ENCODE results near the gene KCNN3.

Gene KCNN3

DNA sequence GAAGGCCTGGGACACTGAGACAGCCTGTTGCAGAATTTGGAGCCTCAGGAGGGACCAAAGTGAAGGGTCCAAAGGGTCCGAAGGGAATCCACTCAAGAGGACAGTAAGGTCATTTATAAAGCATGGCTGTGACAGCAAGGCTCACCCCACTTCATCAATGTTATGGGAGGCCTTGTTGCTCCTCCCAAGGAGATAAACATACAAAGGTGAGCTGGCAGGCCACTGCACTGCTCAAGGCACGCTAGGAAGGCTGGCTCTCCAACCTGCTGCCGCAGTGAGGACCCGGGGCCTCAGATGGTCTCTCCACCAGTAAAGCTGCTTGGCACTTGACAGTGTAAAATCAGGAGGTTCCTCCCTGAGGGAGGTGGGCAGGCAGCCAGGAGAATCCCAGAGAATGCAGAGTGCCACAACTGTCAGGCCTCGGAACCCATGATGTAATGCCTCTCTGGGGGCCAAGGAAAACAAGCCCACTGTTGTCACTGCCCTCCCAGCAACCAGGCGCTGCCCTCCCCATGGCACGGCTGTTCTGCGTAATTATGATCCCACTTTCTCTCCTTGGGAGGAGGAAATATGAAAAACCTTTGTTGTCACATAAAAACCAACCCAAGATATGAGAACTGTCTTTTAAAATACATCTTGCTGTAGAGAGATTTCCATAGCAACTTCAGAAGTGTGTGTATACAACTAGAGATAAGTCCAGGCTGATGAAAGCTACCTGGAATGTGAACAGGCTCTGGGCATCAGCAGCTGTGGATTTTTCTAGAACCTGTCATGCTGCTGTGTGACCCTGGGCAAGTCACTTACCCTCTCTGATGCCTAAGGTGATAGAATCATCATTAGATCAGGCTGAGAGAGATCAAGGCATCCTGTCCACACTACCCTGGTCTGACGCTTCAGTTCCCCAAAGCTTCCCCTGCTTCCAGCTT is 102.5 kb downstream of the KCNN3 start:
- DNase-seq = no peak

DNA sequence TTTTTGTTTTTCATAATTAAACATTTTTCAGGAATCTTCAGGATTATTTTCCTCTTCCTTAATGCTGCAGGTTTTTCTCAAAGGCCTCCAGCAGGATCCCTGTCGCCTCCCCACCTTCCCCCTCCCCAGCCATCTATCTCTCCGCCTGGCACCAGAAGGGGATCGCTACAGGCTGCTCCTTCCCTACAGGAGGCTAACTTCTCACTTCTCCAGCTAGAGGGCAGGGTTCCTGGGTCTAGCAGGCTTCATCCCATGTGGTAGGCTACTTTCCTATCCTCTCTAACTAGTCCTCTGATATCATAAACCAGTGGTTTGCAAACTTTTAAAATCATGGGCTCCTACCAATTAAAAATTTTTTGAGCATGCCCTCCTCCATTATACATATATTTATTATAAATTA is 104.1 kb downstream of the KCNN3 start:
- peak; percentile 26 for DNase-seq

DNA sequence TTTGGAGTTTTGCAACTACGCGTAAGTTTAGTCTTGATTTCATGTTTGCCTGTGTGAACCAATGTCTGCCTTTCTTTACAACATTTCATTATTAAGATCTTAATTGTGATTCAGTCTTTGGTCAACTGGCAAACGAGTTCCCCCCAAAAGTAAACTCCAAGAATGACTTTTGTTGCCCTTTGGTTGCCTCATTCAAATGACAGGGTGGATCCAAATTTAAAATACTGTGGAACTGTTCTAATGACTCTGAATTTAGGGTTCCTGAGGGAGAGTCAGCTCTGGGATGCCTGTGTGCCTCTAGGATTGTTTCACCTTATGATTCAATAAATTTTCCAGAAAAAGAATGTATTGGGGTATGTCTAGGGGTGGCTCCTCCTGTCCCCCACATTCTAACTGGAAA is 105.3 kb downstream of the KCNN3 start:
- DNase-seq = no peak

DNA sequence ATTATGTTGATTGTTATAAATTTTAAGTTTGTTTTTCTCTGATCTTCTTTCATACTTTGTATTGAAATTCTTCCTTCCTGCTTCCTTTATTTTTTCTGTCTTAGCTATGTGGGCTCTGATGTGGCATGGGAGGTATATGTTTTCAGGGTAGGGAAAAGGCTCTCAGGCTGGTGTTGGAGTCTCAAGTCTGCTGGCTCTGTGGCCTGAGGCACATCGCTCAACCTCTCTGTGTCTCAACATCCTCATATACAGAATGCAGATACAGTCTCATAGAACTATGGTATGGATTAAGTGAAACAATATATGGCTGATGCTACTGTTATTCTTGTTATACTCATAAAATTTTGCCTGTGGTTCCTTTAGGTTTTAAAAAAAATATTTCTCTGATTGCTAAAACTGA is 105.9 kb downstream of the KCNN3 start:
- DNase-seq = no peak

DNA sequence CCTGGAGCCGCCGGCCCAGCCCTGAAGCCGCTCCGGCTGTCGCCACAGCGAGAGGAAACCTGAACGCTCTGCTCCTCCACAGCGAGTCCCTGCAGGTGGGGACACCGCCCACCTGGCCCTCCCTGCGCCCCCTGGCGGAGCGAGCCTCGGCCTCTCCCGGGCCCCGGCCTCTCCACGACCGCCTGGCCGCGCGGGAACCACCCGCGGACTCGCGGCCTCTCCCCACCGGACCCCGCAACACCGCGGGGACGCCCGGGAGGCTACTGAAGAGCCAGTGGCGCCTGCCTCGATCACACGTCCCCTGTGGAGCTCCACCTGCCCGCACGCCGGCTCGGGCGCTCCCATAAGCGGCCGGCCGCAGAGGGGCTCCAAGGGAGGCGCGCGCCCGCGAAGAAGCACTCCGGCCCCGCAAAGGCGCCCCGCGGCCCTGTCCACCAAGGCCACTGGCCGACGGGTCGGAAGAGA is 109.6 kb downstream of the KCNN3 start:
- DNase-seq = peak; percentile 82

DNA sequence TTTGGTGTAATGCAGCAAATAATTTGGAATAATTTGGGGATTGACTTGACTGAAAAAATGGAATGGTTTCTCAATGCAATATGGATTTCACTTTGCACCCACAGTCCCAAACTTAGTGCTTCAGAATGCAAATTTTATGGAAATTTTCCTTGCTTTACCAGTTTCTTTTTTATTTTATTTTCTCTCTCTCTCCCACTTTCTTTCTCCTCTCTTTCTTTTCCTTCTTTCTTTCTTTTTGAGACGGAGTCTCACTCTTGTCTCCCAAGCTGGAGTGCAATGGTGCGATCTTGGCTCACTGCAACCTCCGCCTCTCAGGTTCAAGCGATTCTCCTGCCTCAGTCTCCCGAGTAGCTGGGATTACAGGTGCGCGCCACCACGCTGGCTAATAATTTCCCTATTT is 110.3 kb downstream of the KCNN3 start:
- DNase-seq = no peak

DNA sequence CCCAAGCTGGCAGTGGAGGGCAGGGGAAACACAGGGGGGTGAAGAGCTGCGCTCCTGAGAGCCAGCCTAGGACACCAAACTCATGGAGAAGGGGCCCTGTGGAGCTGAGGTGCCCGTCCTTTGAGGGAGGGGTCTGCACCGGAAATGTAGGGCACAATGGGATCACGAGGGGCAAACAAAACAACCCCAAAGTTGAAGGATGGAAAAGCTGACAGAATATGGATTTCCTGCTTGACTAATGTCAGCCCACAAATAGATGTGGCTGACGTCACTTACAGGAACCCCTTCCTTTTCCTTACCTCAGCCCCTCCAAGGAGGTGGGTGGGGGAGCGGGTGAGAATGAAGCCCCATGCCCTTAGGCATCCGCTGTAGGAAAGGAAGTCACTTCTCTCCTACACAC is 110.9 kb downstream of the KCNN3 start:
- peak; percentile 45 for DNase-seq

DNA sequence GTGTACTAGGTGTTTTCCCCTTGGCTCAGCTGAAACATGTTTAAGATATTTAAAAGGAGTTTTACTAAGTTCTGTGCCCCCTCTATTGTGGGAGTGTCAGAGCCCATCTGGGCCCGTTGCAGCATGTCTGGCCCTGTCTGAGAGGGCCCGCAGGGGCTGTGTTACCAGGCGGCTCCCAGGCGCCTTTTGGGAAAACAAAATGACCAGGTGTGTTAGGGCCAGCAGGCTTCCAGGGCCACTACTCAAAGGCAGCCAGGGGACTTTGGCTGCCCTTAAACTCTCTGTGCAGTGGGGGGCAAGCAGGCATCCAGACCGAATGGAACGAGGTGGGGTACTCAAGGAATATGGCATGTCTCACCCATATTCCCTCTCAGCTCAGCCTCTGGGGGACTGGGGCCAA is 111.7 kb downstream of the KCNN3 start:
- no peak for DNase-seq

DNA sequence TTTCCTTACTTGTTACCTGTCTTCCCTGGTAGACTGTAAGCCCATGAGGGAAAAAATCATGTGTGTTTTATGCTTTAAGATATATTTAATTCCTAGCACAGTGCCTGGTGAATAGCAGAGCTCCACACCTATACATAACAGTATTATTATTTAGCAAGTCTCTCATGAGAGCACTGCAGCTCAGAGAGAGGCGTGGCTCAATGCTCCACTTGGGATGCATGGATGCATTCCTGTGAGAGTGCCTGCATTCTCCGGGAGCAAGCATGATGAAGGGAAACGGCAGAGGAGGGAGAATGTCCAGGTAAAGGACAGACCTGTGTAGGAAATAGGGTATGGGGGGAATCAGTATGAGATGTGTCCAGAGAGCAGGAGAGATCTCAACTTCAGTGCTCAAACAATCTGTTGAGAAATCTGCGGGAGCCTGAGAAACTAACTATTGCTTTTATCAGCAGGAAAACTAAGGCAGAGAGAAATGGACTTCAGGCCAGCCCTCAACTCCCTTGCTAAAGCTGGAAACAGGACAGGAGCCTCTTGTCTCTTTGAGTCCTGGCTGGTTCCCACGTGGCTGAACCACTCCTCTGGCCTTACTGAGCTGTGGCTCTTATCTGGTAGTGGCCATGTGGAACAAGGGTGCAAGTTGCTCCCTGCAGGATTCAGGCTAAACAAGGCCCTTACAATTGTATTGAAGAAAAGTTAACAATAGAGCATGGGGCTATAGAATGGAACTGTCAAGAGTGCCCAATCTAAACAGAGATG is 113.1 kb downstream of the KCNN3 start:
- no peak for DNase-seq

DNA sequence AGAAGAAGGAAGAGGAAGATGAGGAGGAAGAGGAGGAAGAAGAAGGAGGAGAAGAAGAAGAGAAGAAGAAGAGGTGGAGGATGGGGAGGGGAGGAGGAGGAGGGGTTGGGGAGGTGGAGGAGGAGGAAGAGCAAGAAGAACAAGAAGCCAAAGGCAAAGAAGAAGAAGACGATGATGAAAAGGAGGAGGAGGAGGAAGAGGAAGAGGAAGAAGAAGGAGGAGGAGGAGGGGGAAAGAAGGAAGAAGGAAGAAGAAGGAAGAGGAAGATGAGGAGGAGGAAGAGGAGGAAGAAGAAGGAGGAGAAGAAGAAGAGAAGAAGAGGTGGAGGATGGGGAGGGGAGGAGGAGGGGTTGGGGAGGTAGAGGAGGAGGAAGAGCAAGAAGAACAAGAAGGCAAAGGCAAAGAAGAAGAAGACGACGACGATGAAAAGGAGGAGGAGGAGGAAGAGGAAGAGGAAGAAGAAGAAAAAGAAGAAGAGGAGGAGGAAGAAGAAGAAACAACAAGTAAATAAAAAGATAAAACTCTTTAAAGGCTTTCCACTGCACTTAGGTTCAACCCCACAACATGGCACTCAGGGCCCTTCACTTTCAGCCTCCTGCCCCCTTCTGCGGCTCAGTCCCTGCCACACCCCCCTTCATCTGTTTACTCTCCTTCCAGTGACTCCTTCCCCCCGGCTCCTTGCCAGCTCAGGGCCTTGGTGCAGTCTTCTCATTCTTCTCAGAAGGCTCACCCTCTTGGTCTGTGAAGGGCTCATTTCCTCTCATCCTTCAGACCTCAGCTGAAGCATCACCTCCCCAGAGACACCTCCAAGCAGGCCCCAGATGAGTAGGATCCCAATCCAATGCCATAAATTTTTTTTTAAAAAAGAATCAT is 114.0 kb downstream of the KCNN3 start:
- DNase-seq = no peak

DNA sequence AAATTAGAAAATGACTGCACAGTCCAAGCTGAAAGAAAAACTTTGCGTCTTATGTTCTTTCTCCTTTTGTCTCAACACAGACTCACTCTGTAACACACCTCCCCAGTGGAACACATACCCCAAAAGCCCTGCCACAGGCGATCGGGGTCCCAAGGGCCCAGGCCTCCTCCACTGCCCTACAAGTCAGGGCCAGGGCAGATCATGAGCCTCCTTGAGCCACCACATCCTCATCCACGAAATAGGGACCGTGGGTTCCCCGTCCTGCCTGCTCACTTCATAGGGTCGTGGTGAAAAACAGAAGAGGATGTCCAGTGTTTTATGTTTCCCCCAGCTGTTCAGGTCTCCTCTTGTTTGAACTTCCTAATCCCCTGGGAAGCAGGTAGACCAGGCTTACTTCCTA is 116.7 kb downstream of the KCNN3 start:
- DNase-seq = no peak

DNA sequence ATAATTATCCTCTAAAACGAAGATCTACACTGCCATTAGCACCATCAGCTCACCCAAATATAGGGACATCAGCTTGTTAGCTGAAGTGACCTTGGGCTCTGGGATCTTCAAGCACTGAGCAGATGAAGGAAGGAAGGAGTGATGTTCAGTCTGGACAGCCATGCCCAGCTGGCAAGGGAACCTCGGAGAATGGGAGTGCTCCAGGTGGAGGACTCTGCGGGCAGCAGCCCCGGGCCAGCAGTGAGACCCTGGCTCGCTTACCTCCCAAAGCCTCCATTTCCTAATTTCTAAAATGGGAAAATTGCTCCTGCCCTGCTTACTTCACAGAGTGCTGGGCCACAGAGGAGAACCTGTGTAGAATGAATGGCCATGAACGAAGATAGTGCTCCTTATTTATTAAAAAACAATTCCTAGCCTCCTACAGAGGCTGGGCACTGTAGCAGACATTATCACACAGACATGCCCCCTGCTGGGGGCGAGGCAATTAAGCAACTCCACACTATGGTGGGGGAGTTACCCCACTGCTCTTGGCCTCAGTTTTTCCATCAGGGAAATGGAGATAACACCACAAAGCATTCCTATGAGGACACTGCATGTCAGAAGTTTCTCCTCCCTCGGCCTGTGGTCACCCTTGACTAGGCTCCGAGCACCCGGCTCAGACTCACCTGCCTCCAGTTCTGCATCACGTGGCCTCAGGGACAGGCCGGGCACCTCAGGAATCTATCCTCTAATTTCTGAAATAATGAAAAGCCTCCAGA is 117.6 kb downstream of the KCNN3 start:
- DNase-seq = peak; percentile 10

DNA sequence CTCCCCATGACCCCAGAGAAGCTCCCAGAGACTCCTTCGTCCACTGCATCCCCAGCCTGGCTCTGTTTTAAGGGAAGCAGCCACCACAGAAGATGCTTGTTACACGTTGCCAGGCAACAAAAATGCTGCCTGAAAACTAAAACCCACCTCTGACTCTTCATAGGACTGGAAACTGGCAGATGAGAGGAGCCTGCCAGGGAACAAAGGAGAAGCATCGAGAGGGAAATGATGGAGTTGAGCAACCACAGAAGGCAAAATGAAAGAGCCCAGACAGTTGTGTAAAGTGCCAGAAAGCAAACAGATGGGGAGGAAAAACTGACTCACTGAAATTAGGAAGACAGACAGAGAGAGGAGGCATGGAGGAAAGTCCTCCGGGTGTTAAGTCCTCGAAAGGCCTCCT is 118.4 kb downstream of the KCNN3 start:
- no peak for DNase-seq

DNA sequence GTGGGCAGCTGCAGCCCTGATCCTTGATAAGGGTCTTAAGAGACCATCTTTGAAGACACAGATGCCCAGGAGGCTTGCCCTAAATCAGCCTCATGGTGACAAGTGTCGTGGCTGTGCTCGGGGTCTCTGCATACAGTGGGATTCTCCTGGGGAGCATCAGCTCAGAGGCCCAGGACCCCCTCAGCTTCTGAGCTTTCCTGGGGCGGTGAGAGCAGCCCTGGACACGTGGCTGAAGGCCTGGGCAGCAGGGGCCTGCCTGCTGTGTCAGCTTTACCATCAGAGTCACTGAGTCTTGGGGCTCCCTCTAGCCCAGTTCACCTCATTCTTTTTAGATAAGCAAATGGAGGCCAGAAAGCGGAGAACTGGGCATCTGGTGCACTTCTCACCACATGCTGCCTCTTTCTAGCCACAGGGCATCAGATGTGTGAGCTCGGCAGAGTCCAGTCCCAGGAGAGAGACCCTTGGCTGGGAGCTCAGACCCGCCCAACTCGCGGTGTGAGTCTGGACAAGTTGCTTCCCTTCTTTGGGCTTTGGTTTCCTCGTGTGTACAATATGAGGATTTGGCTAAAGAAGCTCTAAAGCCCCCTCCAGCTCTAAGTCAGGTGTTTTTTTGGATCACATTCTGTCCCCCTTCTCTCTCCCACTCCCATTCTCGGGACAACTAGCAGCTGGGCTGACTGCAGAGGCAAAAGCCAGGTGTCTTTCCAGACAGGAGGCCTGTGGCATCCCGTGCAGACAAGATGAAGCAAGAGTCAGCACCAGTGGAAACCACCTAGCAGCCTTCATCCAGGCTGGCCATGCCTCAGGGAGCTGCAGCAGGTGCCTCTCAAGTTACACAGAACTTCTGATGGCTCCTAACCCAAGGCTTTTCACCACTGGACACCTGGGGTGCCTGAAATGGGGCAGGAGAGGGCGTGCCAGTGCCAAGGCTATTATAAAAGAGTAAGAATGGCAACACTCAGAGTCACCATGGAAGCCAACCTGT is 119.1 kb downstream of the KCNN3 start:
- DNase-seq = no peak

DNA sequence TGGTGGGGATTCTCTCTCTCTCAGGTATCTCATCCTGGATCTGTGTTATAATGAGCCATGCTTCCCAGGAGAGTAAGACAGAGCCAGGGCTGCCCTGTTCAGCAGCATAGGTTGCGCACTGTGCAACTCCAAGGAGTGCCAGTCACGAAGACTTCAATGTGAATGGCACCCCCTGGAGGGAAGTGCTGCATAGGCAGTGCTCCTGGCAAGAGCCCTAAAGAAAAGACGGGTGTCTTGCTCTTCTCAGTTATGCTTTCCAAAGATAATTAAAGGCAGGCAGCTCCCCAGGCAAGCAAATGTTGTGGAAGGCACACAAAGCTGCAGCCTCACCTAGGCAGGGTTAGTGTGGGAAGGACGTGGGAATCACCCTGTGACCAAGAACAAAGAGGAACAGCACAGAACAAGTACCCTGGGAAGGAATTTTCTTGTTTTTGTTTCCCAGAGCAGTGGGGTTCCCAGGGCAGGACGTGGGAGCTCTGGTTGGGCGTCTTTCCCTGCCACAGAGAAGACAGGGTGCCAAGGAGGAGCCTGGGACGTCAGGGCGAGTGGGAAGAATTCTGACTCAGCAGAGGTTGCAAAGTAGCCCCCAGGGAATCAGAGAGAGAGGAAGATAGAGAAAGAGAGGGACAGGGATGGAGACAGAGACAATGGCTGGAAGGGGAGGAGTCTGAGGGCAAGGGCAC is 120.9 kb downstream of the KCNN3 start:
- no peak for DNase-seq

DNA sequence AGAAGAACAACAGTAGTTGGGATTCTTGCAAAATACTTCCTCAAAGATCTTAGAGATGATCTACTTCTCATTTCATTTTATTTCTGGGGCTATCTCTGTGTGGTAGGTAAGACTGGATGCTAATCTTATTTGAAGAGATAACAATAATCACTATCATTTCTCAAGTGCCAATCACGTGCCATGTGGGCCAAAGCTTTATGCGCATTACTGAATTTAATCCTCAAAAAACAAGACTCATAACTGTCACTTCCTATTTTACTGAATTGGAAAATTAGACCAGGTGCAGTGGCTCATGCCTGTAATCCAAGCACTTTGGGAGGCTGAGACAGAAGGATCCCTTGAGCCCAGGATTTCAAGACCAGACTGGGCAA is 121.7 kb downstream of the KCNN3 start:
- no peak for DNase-seq

DNA sequence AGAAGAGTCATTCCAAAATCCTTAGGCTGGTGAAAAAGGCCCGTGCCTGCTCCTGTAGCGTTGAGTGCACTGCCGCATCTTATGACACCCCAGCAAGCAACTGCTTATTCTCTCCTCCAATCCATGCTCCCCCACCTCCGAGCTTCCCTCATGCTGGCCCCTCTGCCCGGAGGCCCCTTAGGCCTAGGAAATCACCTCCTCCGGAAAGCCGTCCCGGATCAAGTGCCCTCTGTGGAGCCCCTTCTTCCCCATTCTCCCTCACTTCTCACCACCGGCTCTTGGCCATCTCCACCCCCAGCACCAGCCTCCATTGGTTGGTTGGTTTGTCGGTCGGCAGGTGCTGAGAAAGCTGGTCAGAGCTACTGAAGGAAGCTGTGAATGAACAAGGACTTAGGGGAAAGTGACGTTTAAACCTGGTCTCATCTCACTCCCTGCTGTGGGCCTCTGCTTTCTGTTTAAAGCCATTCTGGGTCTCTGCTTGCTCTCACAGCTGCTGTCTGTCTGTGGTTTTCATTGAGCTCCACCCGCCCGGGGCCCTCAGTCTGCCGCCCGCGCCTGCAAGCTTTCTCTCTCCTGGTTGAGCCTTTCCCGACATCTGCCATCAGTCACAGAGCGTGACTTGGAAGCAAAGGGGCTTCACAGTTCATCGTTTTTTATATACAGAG is 122.2 kb downstream of the KCNN3 start:
- DNase-seq = peak; percentile 53

DNA sequence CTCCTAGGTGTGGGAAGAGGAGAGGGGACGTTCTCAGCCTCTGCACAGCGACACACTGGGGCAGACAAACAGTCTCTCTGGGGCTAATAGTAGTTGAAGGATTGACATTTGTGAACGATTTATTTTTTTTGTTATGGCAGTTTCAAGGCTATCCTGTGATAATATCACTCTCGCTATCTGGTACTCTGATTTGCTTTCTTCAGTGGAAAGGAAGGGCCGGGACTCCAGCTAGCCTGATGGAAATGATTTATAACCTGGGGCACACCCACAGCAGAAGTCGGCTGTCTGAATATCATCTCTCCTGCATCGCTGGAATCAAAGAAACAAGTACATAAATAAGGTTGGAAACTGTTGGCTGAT is 122.7 kb downstream of the KCNN3 start:
- DNase-seq = no peak

DNA sequence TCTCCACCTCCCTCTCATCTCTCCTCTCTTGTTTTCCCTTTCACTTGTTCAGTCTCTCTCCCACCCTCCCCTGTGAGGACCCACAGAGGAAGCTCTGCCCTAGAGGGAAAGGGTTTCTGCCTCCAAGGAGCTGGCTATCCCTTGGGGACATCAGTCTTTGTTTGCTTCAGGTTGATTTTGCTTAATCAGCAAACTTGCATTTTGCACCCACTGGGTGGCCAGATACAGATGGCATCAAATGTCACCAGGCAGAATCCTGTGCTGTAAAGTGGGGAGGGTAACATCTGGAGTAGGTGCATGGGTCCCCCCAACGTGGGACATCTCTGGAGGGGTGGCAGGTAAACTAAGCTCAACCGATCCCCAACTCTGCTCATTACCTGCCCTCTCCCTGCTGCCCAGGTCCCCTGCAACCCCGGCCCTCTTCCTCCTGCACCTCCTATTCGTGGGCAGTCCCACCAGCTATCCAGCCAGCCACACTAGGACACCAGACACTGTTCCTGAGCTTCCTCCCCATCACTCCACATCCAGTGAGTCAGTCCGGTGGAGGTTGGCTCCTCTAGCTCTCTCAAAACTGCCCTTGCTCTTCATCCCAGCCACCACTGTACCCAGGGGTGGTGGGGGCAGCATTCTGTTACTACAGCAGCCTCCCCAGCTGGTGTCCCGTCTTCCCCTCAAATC is 123.3 kb downstream of the KCNN3 start:
- no peak for DNase-seq

Data from CD4-positive, alpha-beta T cell treated with Interleukin-21 for 1 hour (primary cell).